K562 (cell line): ENCODE measurements around the gene NBEA. TPM values are rescaled to one million over a fixed set of nuclear protein-coding genes. Genes with fewer than 3 reads are reported as not detected.

ENCODE experiments used
- CHD4 ChIP-seq: fragments of 200-600 bp; sonication (generic); IDR thresholded peaks from 3 replicates; pipeline ENCODE4 v1.6.1; 2012; ENCODE audit warnings: low read depth, mild to moderate bottlenecking, mixed read lengths, low read length, inconsistent platforms; ENCODE audit not compliant: insufficient read depth, insufficient replicate concordance, poor library complexity, severe bottlenecking
- CREB1 ChIP-seq, 2 experiments: sonication (generic) in 1 of 2; formaldehyde crosslinking in 1 of 2; IDR thresholded peaks; 2 replicates each; pipeline versions ENCODE4 v1.6.1 to v1.8.0; 2012 to 2022; ENCODE audit warnings: inconsistent platforms in 1 of 2, mild to moderate bottlenecking in 1 of 2, missing genetic modification reagents in 1 of 2, moderate library complexity in 1 of 2
- CTBP1 ChIP-seq: fragments of 450-650 bp; IDR thresholded peaks from 2 replicates; pipeline ENCODE4 v1.6.1; 2016; ENCODE audit warnings: borderline replicate concordance
- MAFG ChIP-seq: fragments of 450-650 bp; conservative IDR thresholded peaks from 2 replicates; pipeline ENCODE4 v1.6.1; 2016; ENCODE audit warnings: missing genetic modification characterization, missing compliant biosample characterization
- MBD1 ChIP-seq: fragments of 250-450 bp; sonication (Bioruptor Pico); IDR thresholded peaks from 2 replicates; pipeline ENCODE4 v1.8.0; 2022; ENCODE audit warnings: inconsistent platforms
- MXI1 ChIP-seq: IDR thresholded peaks from 2 replicates; pipeline ENCODE4 v1.6.1; 2011; ENCODE audit warnings: low read depth, mild to moderate bottlenecking, improper control_type of control experiment, low read length
- NUFIP1 ChIP-seq: fragments of 450-650 bp; IDR thresholded peaks from 2 replicates; pipeline ENCODE4 v1.6.1; 2018; ENCODE audit not compliant: partially characterized antibody
- ZNF134 ChIP-seq: fragments of 250-450 bp; sonication (Bioruptor Pico); conservative IDR thresholded peaks from 2 replicates; pipeline ENCODE4 v1.4.0; 2020
- polyA plus RNA-seq, 8 experiments: library from polyadenylated mRNA; depleted of rRNA in 4 of 8; stranded (reverse) in 5 of 8; unstranded in 3 of 8; fragments of >200 nt; fragmentation: Nextera tagmentation in 2 of 8; fragmentation: Illumina TruSeq in 1 of 8; extraction: Ambion mirVana in 2 of 8; extraction: Trizol in 1 of 8; gene quantifications; 2 replicates each; pipeline versions ENCODE4 v1.2.1 to v1.2.3, GENCODE V29; 2011 to 2014; ENCODE audit warnings: inconsistent platforms in 1 of 8, missing spikeins in 1 of 8
- total RNA-seq, 7 experiments: library from RNA; depleted of rRNA in 6 of 7; stranded (reverse); fragments of >200 nt in 6 of 7; fragmentation: Illumina TruSeq in 2 of 7; extraction: Trizol in 2 of 7; gene quantifications; 2 replicates each; pipeline versions ENCODE4 v1.2.1 to v1.2.3, GENCODE V29; 2011 to 2021; ENCODE audit warnings: low replicate concordance in 1 of 7
- TF ChIP-seq, protein P1 (sequence below): fragments of 450-650 bp; IDR thresholded peaks from 2 replicates; pipeline ENCODE4 v1.6.1; 2018; ENCODE audit warnings: mild to moderate bottlenecking, low read depth; ENCODE audit not compliant: partially characterized antibody

NBEA gene
- total and polyA plus RNA-seq, 9 of the 15 experiments (the other 6 are each of a cell fraction or from before 2014, with no cell fraction given) = 0.03 to 0.94 (median 0.05) TPM; not detected in 2

DNA sequence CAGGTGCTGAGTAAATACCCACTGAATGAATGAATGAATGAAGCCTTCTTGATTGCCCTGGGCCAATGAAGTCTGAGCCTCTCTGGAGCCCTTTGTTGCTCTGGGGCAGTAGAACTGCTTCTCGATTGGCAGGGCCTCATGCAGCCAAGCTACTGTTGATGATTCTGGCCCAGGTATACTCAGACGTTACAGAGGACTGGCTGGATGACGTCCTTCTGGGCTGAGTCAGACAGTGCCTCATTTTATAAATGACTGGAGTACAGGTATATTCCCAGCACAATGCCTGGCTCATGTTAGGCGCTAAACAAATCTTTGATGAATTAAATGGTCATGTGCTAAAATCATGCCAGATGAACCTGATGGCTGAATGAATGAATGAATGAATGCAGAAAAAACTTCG, 778.2 kb downstream of the NBEA start (continued):
- no peak for TF ChIP-seq MBD1
- no peak for TF ChIP-seq MXI1
- TF ChIP-seq NUFIP1 = no peak
- TF ChIP-seq, protein P1, sequence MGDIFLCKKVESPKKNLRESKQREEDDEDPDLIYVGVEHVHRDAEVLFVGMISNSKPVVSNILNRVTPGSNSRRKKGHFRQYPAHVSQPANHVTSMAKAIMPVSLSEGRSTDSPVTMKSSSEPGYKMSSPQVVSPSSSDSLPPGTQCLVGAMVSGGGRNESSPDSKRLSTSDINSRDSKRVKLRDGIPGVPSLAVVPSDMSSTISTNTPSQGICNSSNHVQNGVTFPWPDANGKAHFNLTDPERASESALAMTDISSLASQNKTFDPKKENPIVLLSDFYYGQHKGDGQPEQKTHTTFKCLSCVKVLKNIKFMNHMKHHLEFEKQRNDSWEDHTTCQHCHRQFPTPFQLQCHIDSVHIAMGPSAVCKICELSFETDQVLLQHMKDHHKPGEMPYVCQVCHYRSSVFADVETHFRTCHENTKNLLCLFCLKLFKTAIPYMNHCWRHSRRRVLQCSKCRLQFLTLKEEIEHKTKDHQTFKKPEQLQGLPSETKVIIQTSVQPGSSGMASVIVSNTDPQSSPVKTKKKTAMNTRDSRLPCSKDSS = no peak
- TF ChIP-seq CHD4 = no peak
- no peak for TF ChIP-seq MAFG (tag)
- TF ChIP-seq ZNF134 (CRISPR knock-in tag) = no peak
- no peak for TF ChIP-seq CREB1 (IDR thresholded peaks at IDR 0.05)
- TF ChIP-seq CREB1 (CRISPR knock-in tag; IDR thresholded peaks at IDR 0.05) = no peak
- no peak for TF ChIP-seq CTBP1
